Measurements from ENCODE around the gene ABCA9. TPM values are rescaled to one million over a fixed set of nuclear protein-coding genes. Genes with fewer than 3 reads are reported as not detected.
"Not testable (repeated sequence)": the region's sequence is repeated elsewhere in the genome, so short reads cannot be mapped to it uniquely, and the experiment has no call there.

Gene ABCA9
- total RNA-seq, 1 donor from 2014 or later = 4.3 TPM

GRCh38 chr17:68955181-68955841 is 105.4 kb downstream of the ABCA9 start, which contains the start of gene ABCA8:
ABCA8 (minus strand) TSS chr17:68955392; CDS start chr17:68942034, 13,358 bp downstream.
- DNase-seq (ENCODE audit: low spot score) = no peak

- no peak for DNase-seq (ENCODE audit: low spot score)
Observed at GRCh38 chr17:68954146-68954896, 106.4 kb downstream of the ABCA9 start.

- DNase-seq (ENCODE audit: low spot score) = no peak
Observed at GRCh38 chr17:68953340-68953997, 107.3 kb downstream of the ABCA9 start.

GRCh38 chr17:68950725-68951124 is 110.0 kb downstream of the ABCA9 start:
- DNase-seq (ENCODE audit: low spot score) = no peak

GRCh38 chr17:68947868-68948267 is 112.9 kb downstream of the ABCA9 start:
- DNase-seq (ENCODE audit: low spot score) = not testable (repeated sequence)

GRCh38 chr17:68944435-68945035 is 116.2 kb downstream of the ABCA9 start:
- no peak for DNase-seq (ENCODE audit: low spot score)

GRCh38 chr17:68943812-68944182 is 116.9 kb downstream of the ABCA9 start:
- DNase-seq (ENCODE audit: low spot score) = not testable (repeated sequence)

- DNase-seq (ENCODE audit: low spot score) = no peak
Observed at GRCh38 chr17:68943123-68943811, 117.5 kb downstream of the ABCA9 start.

GRCh38 chr17:68942389-68942788 is 118.3 kb downstream of the ABCA9 start:
- DNase-seq (ENCODE audit: low spot score) = no peak

- DNase-seq (ENCODE audit: low spot score) = no peak
Observed at GRCh38 chr17:68941761-68942160, 119.0 kb downstream of the ABCA9 start.

- no peak for DNase-seq (ENCODE audit: low spot score)
Observed at GRCh38 chr17:68939195-68939594, 121.5 kb downstream of the ABCA9 start.

- DNase-seq (ENCODE audit: low spot score) = no peak
Observed at GRCh38 chr17:68937890-68938514, 122.7 kb downstream of the ABCA9 start.

- DNase-seq (ENCODE audit: low spot score) = no peak
Observed at GRCh38 chr17:68927516-68927915, 133.2 kb downstream of the ABCA9 start.

GRCh38 chr17:68924793-68925720 is 135.7 kb downstream of the ABCA9 start:
- DNase-seq (ENCODE audit: low spot score) = no peak

Other genes starting within 250 kb of the ABCA9 start
- gene ABCA8, start 105.5 kb downstream of the ABCA9 start, total RNA-seq = 32.4 TPM
- 14.9 TPM for gene ABCA6, start 81.0 kb upstream of the ABCA9 start, total RNA-seq
- gene ABCA10, start 167.9 kb upstream of the ABCA9 start, total RNA-seq = 9.8 TPM